Measurements from ENCODE around the gene UNC13C. TPM values are rescaled to one million over a fixed set of nuclear protein-coding genes. Genes with fewer than 3 reads are reported as not detected.

Gene UNC13C
- total RNA-seq, 6 experiments from 2014 or later, result not detected

DNA sequence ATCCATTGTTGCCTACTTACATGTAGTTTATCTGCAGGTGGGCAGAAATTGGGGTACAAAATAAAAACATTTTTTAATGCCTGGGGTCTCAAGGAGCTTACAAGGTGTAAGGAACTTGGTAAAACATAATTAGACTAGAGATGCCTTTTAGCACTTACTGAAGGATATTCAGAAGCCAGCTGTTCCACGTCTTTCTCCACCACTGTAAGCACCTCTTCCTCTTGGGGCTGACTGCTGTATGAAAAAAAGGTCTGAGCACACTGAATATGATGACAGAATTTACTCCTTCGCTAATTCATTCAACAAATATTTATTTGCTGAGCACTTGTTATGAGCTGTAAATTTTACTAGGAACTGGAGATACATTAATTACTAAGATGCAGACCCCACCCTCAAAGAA, 539.1 kb downstream of the UNC13C start:
- Mint-ChIP-seq H3K36me3 (ENCODE audit: low read depth) (no peaks in the 10 kb centered on the region), H3K4me3 (no peak overlapping the region), H3K4me1 (ENCODE audit: low read depth) (no peaks in the 10 kb centered on the region), H3K9me3 (peaks cover 47% of the 10 kb centered on the region), H3K27me3 (ENCODE audit: insufficient read depth) (no peaks in the 10 kb centered on the region), H3K27ac (no peak overlapping the region)
- DNase-seq, result no peak
- TF ChIP-seq, protein P1, sequence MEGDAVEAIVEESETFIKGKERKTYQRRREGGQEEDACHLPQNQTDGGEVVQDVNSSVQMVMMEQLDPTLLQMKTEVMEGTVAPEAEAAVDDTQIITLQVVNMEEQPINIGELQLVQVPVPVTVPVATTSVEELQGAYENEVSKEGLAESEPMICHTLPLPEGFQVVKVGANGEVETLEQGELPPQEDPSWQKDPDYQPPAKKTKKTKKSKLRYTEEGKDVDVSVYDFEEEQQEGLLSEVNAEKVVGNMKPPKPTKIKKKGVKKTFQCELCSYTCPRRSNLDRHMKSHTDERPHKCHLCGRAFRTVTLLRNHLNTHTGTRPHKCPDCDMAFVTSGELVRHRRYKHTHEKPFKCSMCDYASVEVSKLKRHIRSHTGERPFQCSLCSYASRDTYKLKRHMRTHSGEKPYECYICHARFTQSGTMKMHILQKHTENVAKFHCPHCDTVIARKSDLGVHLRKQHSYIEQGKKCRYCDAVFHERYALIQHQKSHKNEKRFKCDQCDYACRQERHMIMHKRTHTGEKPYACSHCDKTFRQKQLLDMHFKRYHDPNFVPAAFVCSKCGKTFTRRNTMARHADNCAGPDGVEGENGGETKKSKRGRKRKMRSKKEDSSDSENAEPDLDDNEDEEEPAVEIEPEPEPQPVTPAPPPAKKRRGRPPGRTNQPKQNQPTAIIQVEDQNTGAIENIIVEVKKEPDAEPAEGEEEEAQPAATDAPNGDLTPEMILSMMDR (IDR thresholded peaks at IDR 0.05), result no peak

DNA sequence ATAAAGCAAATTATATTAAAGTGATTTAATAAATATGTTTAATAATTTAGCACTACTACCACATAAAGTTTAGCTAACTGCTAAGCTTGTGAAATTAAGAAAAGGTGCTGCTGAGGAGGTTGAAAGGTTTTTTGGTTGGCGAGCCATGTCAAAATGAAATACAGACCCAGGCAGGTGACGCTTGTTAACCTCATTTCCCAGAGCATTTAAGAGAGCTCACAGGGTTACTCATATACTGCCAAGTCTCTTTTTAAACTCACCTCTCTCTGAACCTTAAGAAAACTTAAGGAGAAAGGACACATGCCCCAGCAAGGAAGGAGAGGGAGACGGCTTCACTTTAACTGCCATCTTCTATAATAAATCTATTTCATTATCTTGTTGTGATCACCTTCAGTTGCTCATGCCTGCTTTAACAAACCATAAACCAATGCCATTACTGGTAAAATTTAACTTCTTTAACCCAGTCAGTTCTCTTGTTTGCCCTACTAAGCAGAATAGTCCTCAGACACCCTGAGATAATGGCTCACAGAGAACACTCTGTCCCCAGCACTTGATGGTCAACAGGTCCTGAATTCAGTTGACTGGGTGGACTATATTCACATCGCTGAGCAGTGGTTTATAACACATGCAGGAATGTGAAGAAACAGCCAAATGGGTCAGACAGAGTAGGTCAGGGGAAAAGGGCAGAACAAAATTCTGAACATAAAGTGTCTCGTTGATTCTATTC, 540.1 kb downstream of the UNC13C start:
- H3K27ac Mint-ChIP-seq, result no peak overlapping the region
- no peaks in the 10 kb centered on the region for H3K36me3 Mint-ChIP-seq (ENCODE audit: low read depth)
- H3K4me3 Mint-ChIP-seq, result no peak overlapping the region
- DNase-seq, result no peak
- no peaks in the 10 kb centered on the region for H3K4me1 Mint-ChIP-seq (ENCODE audit: low read depth)
- peaks cover 47% of the 10 kb centered on the region for H3K9me3 Mint-ChIP-seq
- H3K27me3 Mint-ChIP-seq (ENCODE audit: insufficient read depth), result no peaks in the 10 kb centered on the region
- TF ChIP-seq, protein P1 (IDR thresholded peaks at IDR 0.05), result no peak

DNA sequence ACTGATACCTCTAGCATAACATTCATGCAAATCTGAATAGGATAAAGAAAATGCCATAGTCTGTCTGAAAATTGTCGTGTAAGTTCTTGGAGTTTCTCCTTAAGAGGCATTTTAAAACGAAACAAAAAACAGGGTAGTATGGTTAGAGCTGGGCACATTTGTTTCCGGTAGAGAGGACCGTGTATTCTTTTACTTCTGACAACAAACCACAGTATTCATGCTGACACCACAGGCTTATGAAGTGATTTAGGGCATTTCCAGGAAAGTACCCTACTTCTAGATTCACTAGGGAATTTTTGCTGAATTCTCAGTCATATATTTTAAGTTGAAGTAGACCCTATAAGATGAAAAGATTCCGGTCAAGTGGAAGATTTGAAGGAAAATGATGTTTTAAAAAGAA, 541.3 kb downstream of the UNC13C start:
- H3K4me1 Mint-ChIP-seq (ENCODE audit: low read depth), result no peaks in the 10 kb centered on the region
- no peak for DNase-seq
- H3K4me3 Mint-ChIP-seq, result no peak overlapping the region
- H3K27me3 Mint-ChIP-seq (ENCODE audit: insufficient read depth), result no peaks in the 10 kb centered on the region
- TF ChIP-seq, protein P1 (IDR thresholded peaks at IDR 0.05), result no peak
- no peaks in the 10 kb centered on the region for H3K36me3 Mint-ChIP-seq (ENCODE audit: low read depth)
- H3K27ac Mint-ChIP-seq, result no peak overlapping the region
- H3K9me3 Mint-ChIP-seq, result peaks cover 49% of the 10 kb centered on the region

DNA sequence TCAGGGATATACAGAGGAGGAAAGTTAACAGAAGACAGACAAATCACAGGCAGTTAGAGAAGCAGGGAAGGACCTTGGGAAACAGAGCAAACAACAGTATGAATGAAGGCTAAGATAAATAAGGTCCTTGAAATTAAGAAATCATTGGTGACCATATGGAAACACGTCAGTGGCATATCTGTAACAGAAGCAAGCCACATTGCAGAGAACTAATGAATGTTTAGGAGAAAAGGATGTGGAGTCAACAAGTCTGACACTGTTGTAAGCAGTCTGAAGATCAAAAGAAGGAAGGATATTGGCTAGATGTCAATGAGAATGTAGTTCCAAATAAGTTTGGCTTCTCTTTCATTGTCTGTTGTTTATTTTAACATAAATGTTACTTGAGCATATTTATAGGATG, 542.4 kb downstream of the UNC13C start:
- H3K4me3 Mint-ChIP-seq, result no peak overlapping the region
- H3K36me3 Mint-ChIP-seq (ENCODE audit: low read depth), result no peaks in the 10 kb centered on the region

DNA sequence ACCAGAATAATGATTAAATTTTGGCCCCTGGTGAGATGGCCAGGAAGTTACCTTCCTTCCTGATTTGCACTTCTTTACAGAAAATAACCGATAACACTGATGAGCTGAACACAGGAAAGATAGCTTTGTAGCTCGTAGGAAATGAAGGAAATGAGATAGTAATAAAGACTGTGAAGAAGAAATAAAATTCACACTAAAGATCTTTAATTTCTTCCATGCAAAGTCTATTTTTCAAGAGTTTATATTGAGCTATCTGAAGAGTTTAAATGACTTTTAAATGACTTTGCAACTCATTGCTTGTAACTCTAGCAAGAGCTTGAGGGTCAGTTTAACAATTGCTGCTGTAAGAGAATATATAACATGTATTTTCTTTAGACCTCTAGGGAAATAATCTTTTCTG, 543.0 kb downstream of the UNC13C start:
- no peaks in the 10 kb centered on the region for H3K4me1 Mint-ChIP-seq (ENCODE audit: low read depth)
- H3K9me3 Mint-ChIP-seq, result peaks cover 48% of the 10 kb centered on the region
- no peak overlapping the region for H3K4me3 Mint-ChIP-seq
- H3K27me3 Mint-ChIP-seq (ENCODE audit: insufficient read depth), result no peaks in the 10 kb centered on the region
- TF ChIP-seq, protein P1 (IDR thresholded peaks at IDR 0.05), result no peak
- H3K27ac Mint-ChIP-seq, result no peak overlapping the region
- DNase-seq, result no peak
- no peaks in the 10 kb centered on the region for H3K36me3 Mint-ChIP-seq (ENCODE audit: low read depth)

More for the DNA sequence above, 542.4 kb downstream of the UNC13C start:
- H3K27ac Mint-ChIP-seq, result no peak overlapping the region
- TF ChIP-seq, protein P1 (IDR thresholded peaks at IDR 0.05), result no peak
- no peaks in the 10 kb centered on the region for H3K4me1 Mint-ChIP-seq (ENCODE audit: low read depth)
- peaks cover 50% of the 10 kb centered on the region for H3K9me3 Mint-ChIP-seq
- no peak for DNase-seq
- H3K27me3 Mint-ChIP-seq (ENCODE audit: insufficient read depth), result no peaks in the 10 kb centered on the region
